NT2/D1 (cell line): ENCODE measurements around the gene OR4F15.
"Not testable (repeated sequence)": the region's sequence is repeated elsewhere in the genome, so short reads cannot be mapped to it uniquely, and the experiment has no call there.

Experiments
- SUZ12 ChIP-seq: IDR thresholded peaks from 2 replicates; pipeline ENCODE4 v1.6.1; 2011; ENCODE audit not compliant: insufficient read length, insufficient read depth; ENCODE audit errors: extremely low read depth
- YY1 ChIP-seq: IDR thresholded peaks from 2 replicates; pipeline ENCODE4 v1.6.1; 2011; ENCODE audit not compliant: insufficient read length, insufficient read depth
- ZNF274 ChIP-seq: IDR thresholded peaks from 2 replicates; pipeline ENCODE4 v1.6.1; 2011; ENCODE audit warnings: mild to moderate bottlenecking, low read depth, low read length

GRCh38 chr15:101778576-101778975 lies 33.4 kb upstream of the OR4F15 start:
- not testable (repeated sequence) for TF ChIP-seq YY1, ZNF274, SUZ12
